Erythroblast (primary cell): ENCODE measurements around the gene FIG4.
"Not testable (repeated sequence)": the region's sequence is repeated elsewhere in the genome, so short reads cannot be mapped to it uniquely, and the experiment has no call there.

ENCODE experiments used
- DNase-seq, 2 experiments: peaks; one replicate each; lab custom pipeline; 2025; lab: John Stamatoyannopoulos, UW
- GATA1 ChIP-seq: IDR thresholded peaks from 2 replicates; pipeline ENCODE4 v1.6.1; 2011; ENCODE audit warnings: low read depth, mild to moderate bottlenecking, control low read depth, low read length, moderate library complexity
- POLR2A ChIP-seq: IDR thresholded peaks from 2 replicates; pipeline ENCODE4 v1.6.1; 2011; ENCODE audit warnings: mild to moderate bottlenecking, low read length

Gene FIG4

GRCh38 chr6:109762166-109762565 is 71.1 kb downstream of the FIG4 start:
- no peak for TF ChIP-seq GATA1

DNA sequence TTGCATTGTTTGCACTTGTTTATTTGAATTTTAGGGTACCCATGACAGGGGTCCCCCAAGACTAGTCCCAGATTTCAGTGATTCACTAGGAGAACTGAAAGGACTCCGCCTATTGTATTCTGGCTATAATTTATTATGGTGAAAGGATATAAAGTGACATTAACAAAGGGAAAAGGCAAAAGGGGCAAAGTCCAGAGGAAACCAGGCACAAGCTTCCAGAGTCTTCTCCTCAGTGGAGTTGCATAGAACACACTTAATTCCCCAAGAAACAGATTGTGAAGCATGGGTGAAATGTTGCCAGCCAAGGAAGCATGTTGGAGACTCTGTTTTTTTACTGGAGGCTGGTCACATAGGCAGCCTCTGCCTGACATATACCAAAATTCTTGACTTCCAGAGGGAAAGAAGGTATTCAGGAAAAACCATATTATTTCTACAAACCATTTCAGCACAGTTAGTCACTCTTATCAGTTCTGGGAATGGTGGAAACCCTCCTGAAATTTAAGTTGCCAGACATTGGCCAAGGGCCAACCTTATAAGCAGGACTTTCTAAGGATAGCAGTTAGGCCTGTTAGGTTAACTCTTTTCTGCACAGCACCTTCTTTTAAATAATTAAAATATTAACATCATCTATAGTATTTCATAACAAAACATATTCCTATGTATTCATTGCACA is 71.8 kb downstream of the FIG4 start:
- DNase-seq: no peak
- TF ChIP-seq POLR2A: no peak
- no peak for TF ChIP-seq GATA1

More at GRCh38 chr6:109762166-109762565, 71.1 kb downstream of the FIG4 start:
- DNase-seq: no peak

DNA sequence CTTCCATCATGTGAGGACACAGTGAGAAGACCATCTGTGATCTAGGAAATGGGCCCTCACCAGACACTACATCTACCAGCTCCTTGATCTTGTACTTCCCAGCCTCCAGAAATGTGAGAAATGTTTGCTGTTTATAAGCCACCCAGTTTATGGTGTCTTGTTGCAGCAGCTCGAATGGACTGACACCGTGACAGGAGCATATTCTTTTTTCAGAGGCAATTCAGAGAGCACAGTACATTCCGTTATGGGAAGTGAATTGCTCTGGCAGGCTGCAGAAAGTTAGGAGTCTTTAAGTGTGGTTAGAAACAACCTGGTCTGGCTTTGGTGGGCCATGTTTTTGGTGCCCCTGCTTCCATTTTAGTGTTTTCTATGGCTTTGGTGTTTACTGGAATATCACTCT is 75.1 kb downstream of the FIG4 start:
- no peak for DNase-seq
- TF ChIP-seq GATA1: no peak
- TF ChIP-seq POLR2A: no peak

DNA sequence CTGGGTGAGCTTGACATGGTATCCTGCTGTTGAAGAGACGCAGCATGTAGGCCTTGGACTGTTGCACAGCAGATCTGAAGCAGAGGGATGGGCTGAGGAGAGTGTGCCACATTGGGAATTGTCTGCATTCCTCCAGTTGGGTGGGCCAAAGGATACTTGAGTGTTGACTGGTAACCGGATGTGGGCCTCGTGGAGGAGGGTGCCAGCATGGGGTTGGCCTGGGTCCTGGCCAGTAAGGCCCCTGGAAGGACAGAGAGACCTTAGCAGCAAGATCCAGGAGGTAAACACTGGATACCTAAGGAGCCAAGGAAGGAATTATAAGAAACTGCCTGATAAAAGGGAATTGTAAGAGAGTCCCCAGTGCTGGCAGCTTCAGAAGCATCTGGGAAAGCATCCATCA is 76.9 kb downstream of the FIG4 start:
- no peak for DNase-seq

DNA sequence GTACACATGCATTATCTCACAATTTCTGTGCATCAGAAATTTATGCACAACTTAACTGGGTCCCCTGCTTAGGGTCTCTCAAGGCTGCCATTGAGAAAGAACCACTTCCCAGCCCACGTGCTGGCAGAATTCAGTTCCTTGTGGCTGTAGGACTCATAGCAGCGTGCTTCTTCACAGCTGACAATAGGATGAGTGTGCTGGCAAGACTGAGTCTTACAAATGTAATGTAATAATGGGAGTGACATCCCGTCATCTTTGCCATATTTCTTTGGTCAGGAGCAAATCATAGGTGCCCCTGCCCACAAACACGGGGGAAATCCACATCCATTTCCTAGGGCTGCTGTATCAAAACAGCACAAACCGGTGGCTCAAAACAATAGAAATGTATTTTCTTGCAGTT is 77.4 kb downstream of the FIG4 start:
- TF ChIP-seq POLR2A (no peak), GATA1 (no peak)
- DNase-seq: no peak

More for the DNA sequence above, 76.9 kb downstream of the FIG4 start:
- TF ChIP-seq GATA1 (no peak), POLR2A (no peak)

- no peak for TF ChIP-seq GATA1
- TF ChIP-seq POLR2A: no peak
- no peak for DNase-seq
Measured at GRCh38 chr6:109769213-109769612, 78.1 kb downstream of the FIG4 start.

- TF ChIP-seq POLR2A: no peak
- DNase-seq: no peak
Measured at GRCh38 chr6:109770047-109770446, 79.0 kb downstream of the FIG4 start.

DNA sequence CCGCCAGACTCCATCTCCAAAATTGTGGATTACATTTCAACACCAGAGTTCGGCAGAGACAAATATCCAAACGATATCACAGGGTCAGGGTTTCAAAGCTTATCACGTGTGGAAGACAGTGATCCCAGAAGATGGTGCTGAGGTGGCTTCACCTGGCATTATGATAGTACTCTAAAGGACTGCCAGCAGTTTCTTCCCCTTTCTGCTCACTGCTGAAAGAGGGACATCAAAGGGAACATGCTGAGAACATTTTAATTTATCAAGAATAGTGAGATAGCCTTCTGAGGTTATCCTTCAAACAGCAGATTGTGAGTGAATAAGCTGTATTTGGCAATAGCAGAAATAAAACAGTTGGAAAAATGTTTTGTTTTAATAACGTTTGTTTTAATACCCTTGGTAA is 79.7 kb downstream of the FIG4 start:
- DNase-seq: no peak

GRCh38 chr6:109771939-109772755 is 81.1 kb downstream of the FIG4 start:
- not testable (repeated sequence) for DNase-seq

More for the DNA sequence above, 79.7 kb downstream of the FIG4 start:
- TF ChIP-seq GATA1 (no peak), POLR2A (no peak)

- TF ChIP-seq POLR2A (no peak), GATA1 (no peak)
- DNase-seq: no peak
Measured at GRCh38 chr6:109772883-109773431, 81.9 kb downstream of the FIG4 start.

DNA sequence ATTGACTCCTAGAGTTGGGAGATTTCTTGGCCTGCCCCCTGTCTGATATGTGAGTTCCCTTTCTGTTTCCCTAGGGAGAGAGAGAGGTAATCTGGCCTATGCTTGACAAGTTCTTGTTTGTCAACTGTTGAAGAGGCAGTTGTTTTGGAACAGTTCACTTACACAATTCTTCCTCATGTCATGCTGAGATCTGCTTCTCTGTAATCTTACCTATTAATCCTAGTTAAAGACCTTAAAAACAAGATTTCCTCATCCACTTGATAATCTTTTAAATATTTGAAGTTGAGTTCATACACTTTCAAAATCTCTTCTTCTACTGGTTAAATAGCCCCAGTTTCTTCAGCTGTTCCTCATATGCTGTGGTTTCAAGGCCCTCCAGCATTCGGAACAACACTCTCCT is 89.9 kb downstream of the FIG4 start:
- DNase-seq: no peak
- TF ChIP-seq POLR2A: no peak
- TF ChIP-seq GATA1: no peak

GRCh38 chr6:109782491-109782999 is 91.4 kb downstream of the FIG4 start:
- DNase-seq: no peak
- TF ChIP-seq GATA1 (no peak), POLR2A (no peak)

DNA sequence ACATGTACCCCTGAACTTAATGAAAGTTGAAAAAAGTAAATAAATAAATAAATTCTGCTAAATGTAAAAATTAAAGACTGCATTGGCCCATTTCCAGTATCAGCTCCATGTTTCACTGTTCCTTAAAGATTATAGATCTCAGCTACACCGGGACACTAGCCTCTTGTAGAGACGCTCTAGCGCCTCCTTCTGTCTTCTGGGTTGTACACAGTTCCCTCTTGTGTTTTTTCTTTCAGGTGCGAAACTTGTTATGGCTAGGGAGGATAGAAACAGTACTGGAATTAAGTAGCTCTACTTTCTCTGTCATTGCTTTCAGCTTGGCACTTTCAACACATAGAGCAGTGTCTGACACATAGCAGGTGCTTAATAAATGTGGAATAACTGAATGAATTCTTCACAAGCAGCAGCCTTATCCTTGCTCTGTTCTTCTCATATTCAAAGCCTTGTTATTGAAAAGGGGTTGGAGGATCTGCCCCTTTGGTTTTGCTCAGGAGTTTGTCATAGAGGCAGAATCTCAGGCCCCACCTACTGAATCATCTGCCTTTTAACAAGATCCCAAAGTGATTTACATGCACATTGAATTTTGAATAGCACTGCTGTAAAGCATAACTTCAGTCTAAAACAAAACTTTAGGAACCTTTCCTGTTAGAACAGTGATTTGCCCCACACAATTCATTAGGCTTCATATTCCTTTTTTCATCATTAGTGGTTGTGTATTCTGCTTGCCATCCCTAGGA is 92.3 kb downstream of the FIG4 start:
- no peak for TF ChIP-seq POLR2A
- no peak for TF ChIP-seq GATA1
- DNase-seq: peak; percentile 13 to 32
